PC-9 (cell line): ENCODE results near the gene TWNK. TPM values are rescaled to one million over a fixed set of nuclear protein-coding genes. Genes with fewer than 3 reads are reported as not detected.

Experiments
- BruUV-seq: library from RNA; stranded (reverse); fragments of 400-500 nt; replicated peaks from 2 replicates; lab custom pipeline; 2021; lab: Mats Ljungman, UMichigan
- CTCF ChIA-PET: fragments of 300-600 bp; sonication (Branson Sonifier 250); formaldehyde crosslinking; loops from one replicate; lab custom pipeline; 2022; ENCODE audit warnings: antibody characterized with exemption; lab: Charles Lee
- POLR2A ChIA-PET: fragments of 300-600 bp; sonication (Branson Sonifier 250); formaldehyde crosslinking; loops from one replicate; lab custom pipeline; 2022; ENCODE audit warnings: antibody characterized with exemption; ENCODE audit not compliant: unreplicated experiment; lab: Charles Lee
- DNase-seq, 2 experiments: peaks; one replicate each; pipeline versions ENCODE4 v3.0.0 to v3.0.0-alpha.2; 2015 to 2022; ENCODE audit warnings: mixed read lengths in 1 of 2
- H2AFZ ChIP-seq: fragments of 200-600 bp; sonication (generic); 2 replicates; pipeline ENCODE4 v1.8.1; 2017; ENCODE audit warnings: antibody characterized with exemption
- H3F3A ChIP-seq: fragments of 200-600 bp; sonication (generic); 2 replicates; pipeline ENCODE4 v1.8.1; 2017; ENCODE audit warnings: antibody characterized with exemption, mild to moderate bottlenecking, low read depth; ENCODE audit not compliant: insufficient read depth
- H3K27ac ChIP-seq: fragments of 200-600 bp; sonication (generic); 2 replicates; pipeline ENCODE4 v1.6.1; 2016; ENCODE audit warnings: mixed run types
- H3K27me3 ChIP-seq: fragments of 200-600 bp; sonication (generic); 2 replicates; pipeline ENCODE4 v1.6.1; 2016; ENCODE audit warnings: low read depth, mixed run types; ENCODE audit not compliant: insufficient read depth
- H3K36me3 ChIP-seq: fragments of 200-600 bp; sonication (generic); 2 replicates; pipeline ENCODE4 v1.6.1; 2016; ENCODE audit warnings: low read depth, mixed run types
- H3K4me1 ChIP-seq: fragments of 200-600 bp; sonication (generic); replicated peaks from 2 replicates; pipeline ENCODE4 v1.6.1; 2016; ENCODE audit warnings: mixed run types; ENCODE audit not compliant: insufficient read depth
- H3K4me2 ChIP-seq: fragments of 200-600 bp; sonication (generic); 2 replicates; pipeline ENCODE4 v1.6.1; 2017; ENCODE audit warnings: mixed run types
- H3K4me3 ChIP-seq: fragments of 200-600 bp; sonication (generic); 2 replicates; pipeline ENCODE4 v1.6.1; 2016; ENCODE audit warnings: mixed run types
- H3K79me2 ChIP-seq: fragments of 200-600 bp; sonication (generic); 2 replicates; pipeline ENCODE4 v1.6.1; 2017; ENCODE audit warnings: low read depth, mixed run types
- H3K9me2 ChIP-seq: fragments of 200-600 bp; sonication (generic); 2 replicates; pipeline ENCODE4 v1.8.1; 2017; ENCODE audit warnings: mild to moderate bottlenecking; ENCODE audit not compliant: insufficient read depth
- H3K9me3 ChIP-seq: fragments of 200-600 bp; sonication (generic); 2 replicates; pipeline ENCODE4 v1.8.1; 2016; ENCODE audit warnings: low read depth; ENCODE audit not compliant: insufficient read depth
- H4K20me1 ChIP-seq: fragments of 200-600 bp; sonication (generic); 2 replicates; pipeline ENCODE4 v1.8.1; 2017; ENCODE audit not compliant: insufficient read depth
- CTCF ChIP-seq: fragments of 200-600 bp; sonication (generic); conservative IDR thresholded peaks from 2 replicates; pipeline ENCODE4 v1.6.1; 2017; ENCODE audit warnings: mixed run types, antibody characterized with exemption, mild to moderate bottlenecking, moderate library complexity
- EZH2 ChIP-seq: fragments of 200-600 bp; sonication (generic); IDR thresholded peaks from 2 replicates; pipeline ENCODE4 v1.8.0; 2017; ENCODE audit warnings: antibody characterized with exemption, low read depth
- intact Hi-C: fragments of 100-400 bp; cut with micrococcal nuclease; formaldehyde crosslinking; loops from one replicate; pipeline ENCODE4 v1.10.0; 2022; ENCODE audit not compliant: unreplicated experiment
- total RNA-seq: library from RNA; stranded (reverse); gene quantifications from 2 replicates; pipeline ENCODE4 v1.2.3, GENCODE V29; 2021

Gene TWNK
- total RNA-seq, 1 experiment from 2014 or later, result 7.9 TPM

GRCh38 chr10:101021239-101021638 lies 33.9 kb downstream of the TWNK start:
- H3K36me3 ChIP-seq, result no peaks in the 10 kb centered on the region
- H3F3A ChIP-seq, result no peaks in the 10 kb centered on the region
- ChIA-PET CTCF (no interaction called here), POLR2A (no interaction called here)
- H2AFZ ChIP-seq, result no peak overlapping the region
- no peaks in the 10 kb centered on the region for H3K79me2 ChIP-seq
- H3K9me2 ChIP-seq, result no peaks in the 10 kb centered on the region
- no TSS peak for BruUV-seq
- DNase-seq, result no peak
- no peak overlapping the region for H3K4me3 ChIP-seq
- H3K4me1 ChIP-seq, result no peaks in the 10 kb centered on the region
- H3K27ac ChIP-seq, result no peak overlapping the region
- no peaks in the 10 kb centered on the region for H3K27me3 ChIP-seq
- intact Hi-C loops, result no loop called here
- H3K4me2 ChIP-seq, result no peak overlapping the region
- TF ChIP-seq CTCF, result no peak
- TF ChIP-seq EZH2, result no peak
- H3K9me3 ChIP-seq, result no peaks in the 10 kb centered on the region
- H4K20me1 ChIP-seq, result no peaks in the 10 kb centered on the region

GRCh38 chr10:101021692-101022251 lies 34.4 kb downstream of the TWNK start:
- BruUV-seq, result no TSS peak
- no peaks in the 10 kb centered on the region for H3K36me3 ChIP-seq
- TF ChIP-seq EZH2 (no peak), CTCF (no peak)
- no peaks in the 10 kb centered on the region for H3K9me2 ChIP-seq
- ChIA-PET POLR2A (no interaction called here), CTCF (no interaction called here)
- H3K4me3 ChIP-seq, result no peak overlapping the region
- no peaks in the 10 kb centered on the region for H3K9me3 ChIP-seq
- no peaks in the 10 kb centered on the region for H3K4me1 ChIP-seq
- H3K79me2 ChIP-seq, result no peaks in the 10 kb centered on the region
- intact Hi-C loops, result no loop called here
- no peak for DNase-seq
- no peaks in the 10 kb centered on the region for H3K27me3 ChIP-seq
- H2AFZ ChIP-seq, result no peak overlapping the region
- no peaks in the 10 kb centered on the region for H3F3A ChIP-seq
- H3K27ac ChIP-seq, result no peak overlapping the region
- no peaks in the 10 kb centered on the region for H4K20me1 ChIP-seq
- H3K4me2 ChIP-seq, result no peak overlapping the region

GRCh38 chr10:101022967-101023705 lies 35.8 kb downstream of the TWNK start:
- DNase-seq, result no peak
- H3K9me3 ChIP-seq, result no peaks in the 10 kb centered on the region
- intact Hi-C loops, result no loop called here
- H3K79me2 ChIP-seq, result no peaks in the 10 kb centered on the region
- no peaks in the 10 kb centered on the region for H3K4me1 ChIP-seq
- no peaks in the 10 kb centered on the region for H4K20me1 ChIP-seq
- ChIA-PET POLR2A (no interaction called here), CTCF (no interaction called here)
- BruUV-seq, result no TSS peak
- H3K27me3 ChIP-seq, result no peaks in the 10 kb centered on the region
- no peaks in the 10 kb centered on the region for H3K36me3 ChIP-seq
- no peak overlapping the region for H3K27ac ChIP-seq
- TF ChIP-seq EZH2 (no peak), CTCF (no peak)
- no peak overlapping the region for H3K4me3 ChIP-seq
- no peak overlapping the region for H2AFZ ChIP-seq
- no peaks in the 10 kb centered on the region for H3F3A ChIP-seq
- no peak overlapping the region for H3K4me2 ChIP-seq
- no peaks in the 10 kb centered on the region for H3K9me2 ChIP-seq
